GM21576 (cell line): ENCODE results near the gene DDX54.

Experiments
- ATAC-seq: cut with Tn5 transposase; IDR thresholded peaks from one replicate; pipeline ENCODE4 v1.9.1; 2021; ENCODE audit warnings: mild to moderate bottlenecking, moderate library complexity; ENCODE audit not compliant: unreplicated experiment

The DDX54 gene

DNA sequence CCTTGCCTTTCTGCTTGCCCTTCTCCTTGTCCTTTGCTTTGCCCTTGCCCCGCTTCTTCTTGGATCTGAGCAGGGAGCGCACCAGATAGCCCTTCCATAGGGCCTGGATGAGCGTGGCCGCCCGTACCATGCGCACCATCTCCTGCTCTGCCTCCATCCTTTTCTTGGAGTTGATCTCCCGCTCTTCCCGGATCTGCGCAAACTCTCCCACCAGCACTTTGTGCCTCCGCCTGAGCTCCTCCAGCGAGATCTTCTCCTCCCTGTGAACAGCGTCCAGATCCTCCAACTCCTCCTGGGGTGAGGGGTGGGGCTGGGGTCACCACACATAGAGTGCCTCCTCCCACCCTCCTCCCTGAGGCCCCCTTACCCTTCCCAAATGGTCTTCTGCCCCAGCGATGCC, 10.3 kb upstream of the DDX54 start:
- ATAC-seq, result no peak

DNA sequence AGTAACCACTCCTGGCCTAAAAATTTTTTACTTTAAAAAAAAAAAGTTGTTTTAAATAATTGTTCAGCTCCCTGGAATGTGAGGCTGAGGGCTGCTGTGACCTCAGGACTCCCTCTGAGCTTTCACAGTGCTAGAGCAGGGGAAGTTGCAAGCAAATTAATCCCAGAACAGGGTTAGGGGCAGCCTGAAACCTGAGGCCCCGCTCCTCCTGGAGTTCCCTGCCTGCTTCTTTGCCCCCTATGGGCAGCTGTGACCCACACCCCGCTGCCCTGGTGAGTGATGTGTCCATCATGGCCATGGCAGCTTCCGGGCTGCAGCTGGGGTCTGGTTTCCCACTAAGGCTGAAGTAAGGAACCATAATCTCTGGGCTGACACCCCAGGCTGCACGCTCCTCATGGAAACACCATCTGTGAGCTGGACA, 9.7 kb upstream of the DDX54 start:
- no peak for ATAC-seq

DNA sequence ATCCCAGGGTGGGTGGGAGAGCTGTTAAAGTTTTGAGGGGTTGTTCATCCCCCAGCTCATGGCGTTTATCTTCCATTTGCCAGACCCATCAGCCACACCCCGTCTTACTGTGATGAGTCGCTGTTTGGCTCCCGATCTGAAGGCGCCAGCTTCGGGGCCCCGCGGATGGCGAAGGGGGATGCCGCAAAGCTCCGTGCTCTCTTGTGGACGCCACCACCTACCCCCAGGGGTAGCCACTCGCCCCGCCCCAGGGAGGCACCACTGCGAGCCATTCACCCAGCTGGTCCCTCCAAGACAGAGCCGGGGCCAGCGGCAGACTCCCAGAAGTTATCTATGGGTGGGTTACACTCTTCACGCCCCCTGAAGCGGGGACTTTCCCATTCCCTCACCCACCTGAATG, 5.9 kb upstream of the DDX54 start:
- ATAC-seq, result no peak

DNA sequence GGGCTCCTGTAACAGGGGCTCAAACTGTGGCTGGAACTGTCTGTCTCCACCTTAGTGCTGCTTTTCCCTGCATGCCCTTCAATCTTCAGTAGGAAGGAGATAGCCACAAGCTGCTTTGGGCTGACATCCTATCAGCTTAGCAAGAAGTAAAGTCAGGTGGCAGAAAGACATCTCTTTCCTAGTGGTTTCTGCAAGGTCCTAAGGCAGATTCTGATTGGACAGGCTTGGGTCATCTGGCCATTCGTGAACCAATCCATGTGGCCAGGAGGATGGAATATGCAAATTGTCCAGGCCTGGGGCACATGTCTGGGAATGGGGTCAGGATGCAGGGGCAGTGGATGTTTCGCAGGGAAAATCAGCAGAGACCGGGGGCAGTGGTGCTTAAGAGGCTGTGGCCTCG, 5.5 kb upstream of the DDX54 start:
- ATAC-seq, result no peak

DNA sequence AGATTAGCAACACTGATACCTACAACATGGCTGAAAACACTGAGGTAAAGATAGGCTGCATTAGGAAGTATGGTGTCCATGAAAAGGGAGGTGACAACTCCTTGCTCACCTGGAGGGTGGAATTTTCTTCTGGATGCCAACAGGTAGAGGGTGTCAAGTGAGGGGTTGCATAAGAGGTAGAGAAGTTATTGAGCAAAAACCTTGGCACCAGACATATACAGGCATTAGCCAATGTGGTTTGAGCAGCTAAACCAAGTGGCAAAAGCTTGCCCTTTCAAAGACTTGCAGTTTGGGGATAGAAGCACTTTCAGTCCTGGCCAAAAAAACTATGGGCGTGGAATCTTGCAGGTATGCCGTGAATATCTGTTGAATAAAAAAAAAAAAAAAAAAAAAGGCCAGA, 4.1 kb upstream of the DDX54 start:
- ATAC-seq, result no peak

DNA sequence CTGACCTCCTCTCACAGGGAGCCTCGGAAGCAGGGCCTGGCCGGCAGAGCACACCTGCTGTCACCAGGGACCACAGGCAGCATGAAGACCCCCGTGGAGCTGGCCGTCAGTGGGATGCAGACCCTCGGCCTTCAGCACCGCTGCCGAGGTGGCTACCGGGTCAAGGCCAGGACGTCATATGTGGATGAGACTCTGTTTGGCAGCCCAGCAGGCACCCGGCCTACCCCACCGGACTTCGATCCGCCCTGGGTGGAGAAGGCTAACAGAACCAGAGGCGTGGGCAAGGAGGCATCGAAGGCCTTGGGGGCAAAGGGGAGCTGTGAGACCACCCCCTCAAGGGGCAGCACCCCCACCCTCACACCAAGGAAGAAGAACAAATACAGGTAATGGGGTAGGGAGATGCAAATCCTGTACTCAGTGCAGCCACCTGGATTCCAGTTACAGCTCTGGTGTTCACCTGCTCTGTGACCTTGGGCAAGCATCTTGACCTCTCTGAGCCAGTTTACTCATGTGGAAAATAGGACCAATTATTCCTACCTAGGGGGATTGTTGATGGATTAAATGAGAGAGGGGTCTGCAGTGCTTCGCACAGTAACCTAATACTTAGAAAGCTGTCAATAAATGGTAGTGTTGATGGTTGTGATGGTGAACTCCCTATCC, 1.5 kb upstream of the DDX54 start:
- no peak for ATAC-seq

DNA sequence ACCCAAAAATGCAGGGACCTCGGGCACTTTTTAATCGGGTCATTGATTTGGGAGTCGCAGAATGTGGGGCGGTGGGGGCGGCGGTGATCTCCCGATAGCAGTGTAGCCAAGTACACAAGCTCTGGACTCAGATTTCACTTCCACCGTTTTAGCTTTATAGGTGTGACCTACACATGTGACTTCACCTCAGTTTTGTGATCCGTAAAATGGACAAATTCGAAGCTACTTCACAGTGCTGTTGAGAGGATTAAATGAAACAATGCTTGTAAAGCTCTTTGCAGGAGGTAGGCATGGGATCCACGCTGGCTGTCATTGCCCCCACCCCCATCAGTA, 721 bp upstream of the DDX54 start:
- ATAC-seq, result no peak

DNA sequence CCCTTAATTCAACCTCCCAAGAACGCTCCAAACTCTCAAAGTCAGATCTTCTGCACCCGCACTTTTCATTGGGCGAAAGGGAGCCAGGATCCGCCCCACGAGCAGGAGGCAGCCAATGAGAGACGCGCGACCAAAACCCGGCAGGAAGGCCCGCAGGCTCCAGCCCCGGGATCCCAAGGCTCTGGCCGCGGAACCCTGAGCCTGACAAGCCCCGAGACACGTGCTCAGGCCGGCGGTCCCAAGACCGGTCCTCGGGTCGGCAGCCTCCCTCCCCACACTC, 438 bp downstream of the DDX54 start:
- ATAC-seq, result peak; percentile 74

DNA sequence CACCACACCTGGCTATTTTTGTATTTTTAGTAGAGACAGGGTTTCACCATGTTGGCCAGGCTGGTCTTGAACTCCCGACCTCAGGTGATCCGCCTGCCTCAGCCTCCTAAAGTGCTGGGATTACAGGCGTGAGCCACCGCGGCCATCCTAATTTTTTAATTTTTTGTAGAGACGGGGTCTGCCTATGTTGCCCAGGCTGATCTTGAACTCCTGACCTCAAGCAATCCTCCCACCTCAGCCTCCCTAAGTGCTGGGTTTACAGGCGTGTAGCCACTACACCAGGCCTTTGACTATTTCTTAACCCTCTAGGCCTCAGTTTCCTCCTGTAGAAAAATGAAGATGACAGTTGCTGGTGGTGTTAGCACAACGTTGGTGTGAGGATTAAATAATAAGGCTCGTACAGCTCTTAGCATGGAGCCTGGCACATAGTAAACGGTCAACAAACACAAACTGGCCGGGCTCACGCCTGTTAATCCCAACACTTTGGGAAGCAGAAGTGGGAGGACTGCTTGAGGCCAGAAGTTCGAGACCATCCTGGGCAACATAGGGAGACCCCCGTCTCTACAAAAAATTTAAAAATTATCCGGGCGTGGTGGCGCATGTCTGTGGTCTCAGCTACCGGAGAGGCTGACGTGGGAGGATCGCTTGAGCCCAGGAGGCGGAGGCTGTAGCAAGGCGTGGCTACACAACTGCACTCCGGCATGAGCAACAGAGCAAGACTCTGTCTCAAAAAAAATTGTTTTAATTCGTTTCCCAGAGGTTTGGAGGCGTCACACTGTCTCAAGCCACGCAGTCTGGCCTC, 979 bp downstream of the DDX54 start:
- ATAC-seq, result peak; percentile 36

DNA sequence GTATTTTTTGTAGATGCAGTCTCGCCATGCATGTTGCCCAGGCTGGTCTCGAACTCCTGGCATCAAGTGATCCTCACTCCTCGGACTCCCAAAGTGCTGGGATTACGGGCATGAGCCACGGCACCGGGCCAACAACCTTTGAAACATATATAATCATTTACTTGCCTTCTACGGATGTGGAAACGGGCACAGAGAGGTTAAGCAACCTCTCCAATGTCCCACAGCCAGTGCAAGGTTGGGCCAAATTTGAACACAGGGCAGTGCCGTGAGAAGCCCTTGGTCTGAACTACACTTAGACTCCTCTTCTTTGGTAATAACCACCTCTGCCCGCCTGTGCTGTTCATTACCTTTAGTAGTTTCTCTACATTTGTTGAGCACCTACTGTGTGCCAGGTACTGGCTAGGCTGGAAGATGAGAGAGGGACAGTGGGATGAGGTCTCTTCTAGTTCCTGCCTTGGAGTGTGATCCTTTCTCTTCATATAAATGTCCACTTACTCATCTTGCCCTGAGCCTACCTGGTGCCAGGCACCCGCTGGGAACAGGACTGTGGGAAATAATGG, 2.2 kb downstream of the DDX54 start:
- ATAC-seq, result no peak

DNA sequence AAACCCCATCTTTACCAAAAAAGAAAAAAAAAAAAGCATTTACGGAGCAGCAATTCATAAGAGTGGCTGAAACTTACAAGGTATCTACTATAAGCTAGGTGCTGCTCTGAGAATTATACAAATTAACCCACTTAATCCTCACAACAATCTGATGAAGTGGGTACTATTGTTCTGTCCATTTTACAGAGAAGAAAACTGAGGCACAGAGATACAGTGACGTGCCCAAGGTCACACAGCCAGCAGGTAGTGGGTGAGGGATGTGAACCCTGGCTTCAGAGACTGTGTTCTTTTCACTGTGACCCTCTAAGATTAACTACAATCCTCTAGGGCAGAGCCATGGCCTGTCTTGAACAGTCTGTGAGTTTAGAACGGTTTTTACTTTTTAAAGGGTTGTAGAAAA, 3.3 kb downstream of the DDX54 start:
- ATAC-seq, result no peak

DNA sequence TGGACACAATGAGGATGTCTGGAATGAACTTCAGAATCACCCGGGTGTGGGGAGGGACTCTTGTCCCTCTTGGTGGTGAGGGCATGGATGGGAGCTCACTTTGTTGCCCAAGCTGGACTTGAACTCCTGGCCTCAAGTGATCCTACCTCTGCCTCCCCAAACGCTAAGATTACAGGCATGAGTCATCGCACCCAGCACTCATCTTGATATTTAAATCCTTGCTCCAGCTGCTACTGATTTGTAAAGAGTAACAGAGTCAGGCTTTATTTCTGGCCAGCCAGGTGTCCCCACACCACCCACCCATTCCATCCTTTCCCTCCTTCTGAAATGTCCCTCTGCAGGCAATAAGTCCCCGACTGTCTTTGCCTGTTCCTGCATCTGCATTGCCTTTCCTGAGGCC, 4.9 kb downstream of the DDX54 start:
- no peak for ATAC-seq

DNA sequence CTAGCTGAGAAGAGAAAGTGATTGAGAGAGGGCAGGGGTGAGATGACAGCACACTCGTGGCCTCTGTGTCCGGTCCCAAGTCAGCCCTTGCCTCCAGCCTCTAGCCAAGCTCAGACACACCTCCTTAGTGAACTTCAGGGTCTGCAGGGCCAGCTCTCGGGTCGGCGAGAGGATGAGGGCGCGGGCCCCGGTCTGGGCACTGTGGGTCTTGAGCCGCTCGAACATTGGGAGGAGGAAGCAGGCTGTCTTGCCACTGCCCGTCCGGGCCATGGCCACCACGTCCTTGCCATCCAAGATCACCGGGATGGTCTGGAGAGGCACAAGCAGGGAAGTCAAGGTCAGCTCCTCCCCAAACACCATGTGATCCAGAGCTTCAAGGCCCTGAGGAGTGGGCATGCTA, 6.3 kb downstream of the DDX54 start:
- ATAC-seq, result no peak

DNA sequence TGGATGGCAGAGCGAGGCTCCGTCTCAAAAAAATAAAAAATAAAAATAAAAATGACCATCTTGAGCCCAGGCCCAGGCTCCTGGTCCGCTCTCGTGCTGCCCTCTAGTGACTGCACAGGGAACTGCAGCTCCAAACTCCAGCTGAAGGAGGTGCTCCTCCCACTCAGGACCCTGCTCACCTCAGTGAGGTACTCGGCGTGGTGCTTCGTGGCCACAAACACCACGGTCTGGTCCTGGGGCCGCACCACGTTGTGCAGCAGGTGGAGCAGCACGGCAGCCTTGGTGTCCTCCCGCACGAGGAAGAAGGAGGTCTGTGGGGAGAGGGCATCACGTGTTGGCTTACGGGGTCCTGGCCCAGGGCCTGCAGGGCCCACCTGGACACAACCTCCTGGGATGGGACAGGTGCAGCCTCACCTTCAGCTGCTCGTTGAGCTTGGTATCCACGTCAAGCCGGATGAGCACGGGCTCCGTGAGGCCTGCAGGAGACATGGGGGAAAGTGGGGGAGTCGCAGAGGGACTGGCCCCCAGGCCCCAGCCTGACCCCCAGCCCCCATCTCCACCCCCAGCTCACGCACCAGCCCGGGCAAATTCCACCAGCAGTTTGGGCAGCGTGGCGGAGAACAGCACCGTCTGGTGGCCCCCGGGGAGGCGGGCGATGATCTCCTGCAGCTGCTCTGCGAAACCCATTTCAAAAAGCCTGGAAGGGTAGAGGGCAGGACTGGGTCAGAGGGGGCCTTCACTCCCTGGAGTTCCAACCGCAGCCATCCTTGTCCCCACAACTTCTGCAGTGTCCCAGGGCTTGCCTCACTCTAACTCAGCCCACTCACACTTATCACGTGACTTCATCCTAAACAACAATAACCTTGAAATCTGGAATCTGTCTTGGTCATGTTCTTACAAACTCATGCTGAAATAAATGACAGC, 10.6 kb downstream of the DDX54 start:
- no peak for ATAC-seq

DNA sequence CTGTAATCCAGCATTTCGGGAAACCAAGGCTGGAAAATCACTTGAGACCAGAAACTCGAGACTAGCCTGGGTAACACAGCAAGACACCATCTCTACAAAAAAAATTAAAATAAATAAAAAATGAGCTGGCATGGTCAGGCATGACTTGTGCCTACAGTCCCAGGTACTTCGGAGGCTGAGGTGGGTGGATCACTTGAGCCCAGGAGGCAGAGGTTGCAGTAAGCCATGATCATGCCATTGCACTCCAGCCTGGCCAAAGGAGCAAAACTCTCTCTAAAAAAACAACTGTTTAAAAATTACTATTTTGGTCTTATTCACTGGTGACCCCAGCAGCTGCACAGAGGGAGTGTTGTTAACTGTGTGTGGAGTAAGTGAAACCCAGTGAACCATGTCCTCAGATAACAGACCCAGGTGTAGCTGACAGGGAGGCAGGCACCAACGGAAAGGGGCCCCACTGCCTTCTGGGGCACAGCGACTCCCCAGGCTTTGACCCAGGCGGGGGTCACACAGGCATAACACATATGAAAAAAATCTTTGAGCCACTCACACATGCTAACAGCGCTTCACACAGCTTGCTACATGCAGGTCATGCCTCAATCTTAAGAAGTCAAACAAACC, 12.1 kb downstream of the DDX54 start:
- ATAC-seq, result peak; percentile 80

DNA sequence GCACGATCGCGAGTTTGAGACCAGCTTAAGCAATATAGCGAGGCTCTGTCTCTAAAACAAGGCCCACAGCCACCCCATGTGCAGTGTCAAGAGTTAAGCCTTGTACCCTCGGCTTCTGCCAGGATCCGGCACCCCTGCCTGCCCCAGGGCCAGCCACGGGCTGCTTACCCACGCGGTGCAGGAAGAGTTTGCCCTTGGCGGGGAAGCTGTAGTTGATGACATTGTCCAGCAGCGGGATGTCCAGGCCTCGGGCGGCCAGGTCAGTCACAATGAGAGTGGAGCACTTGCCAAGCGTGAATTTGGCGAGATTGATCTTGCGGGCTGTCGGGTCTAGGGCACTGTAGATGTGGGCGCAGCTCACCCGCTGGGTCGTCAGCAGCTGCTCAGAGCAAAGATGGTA, 13.1 kb downstream of the DDX54 start:
- no peak for ATAC-seq

DNA sequence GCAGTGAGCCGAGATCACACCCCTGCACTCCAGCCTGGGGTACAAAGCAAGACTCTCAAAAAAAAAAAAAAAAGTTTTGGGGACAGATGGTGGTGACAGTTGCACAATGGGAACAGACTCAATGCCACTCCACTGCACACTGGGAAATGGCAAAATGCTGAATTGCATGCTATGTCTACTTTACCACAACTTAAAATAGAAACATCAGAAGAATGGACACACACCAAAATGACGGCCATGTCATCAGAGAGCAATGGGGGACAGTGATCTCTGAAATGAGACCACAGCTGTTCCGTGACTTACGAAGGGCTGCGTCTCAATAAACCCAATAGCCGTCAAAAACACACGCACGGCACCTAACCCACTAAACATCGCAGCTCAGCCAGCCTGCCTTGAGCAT, 13.7 kb downstream of the DDX54 start:
- ATAC-seq, result no peak

DNA sequence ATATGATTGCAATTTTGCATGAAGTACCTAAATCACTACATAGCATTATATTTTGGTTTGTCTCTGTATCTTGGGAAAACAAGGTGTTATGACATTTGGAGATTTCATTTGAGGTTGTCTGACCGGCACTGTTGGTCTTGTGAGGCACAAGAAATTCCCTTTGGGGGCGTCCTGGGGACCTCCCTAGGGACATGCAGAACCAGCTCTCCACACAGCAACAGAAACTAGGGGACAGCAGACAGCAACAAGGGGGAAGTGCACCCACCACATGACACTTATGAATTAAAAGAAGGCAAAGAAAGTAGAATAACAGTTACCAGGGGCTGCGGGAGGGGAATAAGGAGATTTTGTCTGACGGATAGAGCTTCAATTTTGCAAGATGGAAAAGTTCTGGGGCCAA, 14.4 kb downstream of the DDX54 start:
- ATAC-seq, result no peak

DNA sequence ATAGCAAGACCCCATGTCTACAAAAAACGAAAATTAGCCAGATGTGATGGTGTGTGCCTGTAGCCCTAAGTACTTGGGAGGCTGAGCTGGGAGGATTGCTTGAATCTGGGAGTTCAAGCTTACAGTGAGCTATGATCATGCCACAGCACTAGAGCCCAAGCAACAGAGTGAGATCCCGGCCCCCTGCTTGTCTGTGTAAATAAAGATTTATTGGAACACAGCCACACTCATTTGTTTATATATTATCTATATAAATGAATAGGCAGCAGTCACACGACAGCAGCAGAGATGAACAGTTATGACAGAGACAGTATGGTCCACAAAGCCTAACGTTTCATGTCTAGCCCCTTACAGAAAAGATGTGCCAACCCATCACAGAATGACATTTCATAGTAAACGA, 14.8 kb downstream of the DDX54 start:
- no peak for ATAC-seq

DNA sequence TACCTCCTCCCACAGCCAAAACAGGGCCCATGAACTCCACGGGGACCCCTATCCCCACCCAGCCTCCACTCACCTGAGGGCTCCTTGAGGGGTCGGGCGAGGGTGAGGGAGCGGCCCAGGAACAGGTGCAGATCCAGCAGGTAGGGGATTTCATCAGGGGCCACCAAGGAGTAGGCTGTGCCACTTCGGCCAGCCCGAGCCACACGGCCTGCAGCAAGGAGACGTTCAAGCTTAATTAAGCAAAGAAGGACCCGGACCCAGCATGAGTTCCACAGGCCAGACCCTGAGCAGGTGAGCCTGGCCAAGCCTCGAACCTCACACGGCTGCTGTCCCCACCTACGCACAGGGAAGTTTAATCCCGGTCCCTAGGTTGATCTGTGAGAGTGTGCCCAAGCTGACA, 15.6 kb downstream of the DDX54 start:
- ATAC-seq, result no peak

DNA sequence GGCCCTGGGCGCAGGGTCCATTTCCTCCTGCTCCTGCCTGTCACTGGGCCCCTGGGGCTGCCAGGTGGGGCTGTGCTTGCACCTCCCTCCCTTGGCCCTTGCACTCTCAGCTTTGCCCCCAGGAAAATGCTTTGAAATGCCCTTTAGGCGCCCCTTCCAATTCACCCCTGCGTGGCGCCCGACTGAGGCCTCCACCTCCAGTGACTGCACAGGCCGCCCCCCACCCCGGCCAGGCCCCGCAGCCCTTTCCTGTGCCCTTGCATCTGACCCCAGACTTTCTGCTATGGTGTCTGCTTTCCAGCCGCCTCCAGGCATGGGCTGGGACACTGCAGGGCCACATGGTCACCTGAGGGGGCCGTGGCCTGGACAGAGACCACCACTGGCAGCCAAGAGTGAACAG, 17.4 kb downstream of the DDX54 start:
- no peak for ATAC-seq
